ENCODE measurements around the gene FGFR4.

FGFR4 gene

GRCh38 chr5:177132136-177133095 lies 45.7 kb downstream of the FGFR4 start:
- no peak for TF ChIP-seq REST (IDR thresholded peaks at IDR 0.05; ENCODE audit: low read depth)
- TF ChIP-seq YY1 (IDR thresholded peaks at IDR 0.05; ENCODE audit: low read depth), result peak; percentile 57; the same call in 1 of the 2 replicates

GRCh38 chr5:177133096-177133852 lies 46.6 kb downstream of the FGFR4 start, which contains the start of gene NSD1:
Gene NSD1 (plus strand): TSS chr5:177133773. CDS start chr5:177135104, 1,331 bp downstream.
- TF ChIP-seq REST (IDR thresholded peaks at IDR 0.05; ENCODE audit: low read depth), result no peak
- no peak for TF ChIP-seq EP300 (IDR thresholded peaks at IDR 0.05; ENCODE audit: borderline replicate concordance)
- 0 out of 2 replicates have a peak, but pooled peaks have one; percentile 48 for TF ChIP-seq ZBTB7A (IDR thresholded peaks at IDR 0.05; ENCODE audit: low read depth)
- peak; percentile 58; the same call in 1 of the 2 replicates for TF ChIP-seq MAX (IDR thresholded peaks at IDR 0.05)

GRCh38 chr5:177133853-177134696 lies 47.4 kb downstream of the FGFR4 start:
- TF ChIP-seq ZBTB7A (IDR thresholded peaks at IDR 0.05; ENCODE audit: low read depth), result 0 out of 2 replicates have a peak, but pooled peaks have one; percentile 43
- TF ChIP-seq MAX (IDR thresholded peaks at IDR 0.05), result no peak; the same call in 1 of the 2 replicates
- TF ChIP-seq TAF1 (IDR thresholded peaks at IDR 0.05; ENCODE audit: low read depth), result peak; percentile 51; the same call in 1 of the 2 replicates
- peak; percentile 84 for TF ChIP-seq YY1 (IDR thresholded peaks at IDR 0.05; ENCODE audit: low read depth)

GRCh38 chr5:177134697-177135225 lies 48.0 kb downstream of the FGFR4 start:
- TF ChIP-seq YY1 (IDR thresholded peaks at IDR 0.05; ENCODE audit: low read depth) (0 out of 2 replicates have a peak, but pooled peaks have one; percentile 51), RAD21 (IDR thresholded peaks at IDR 0.05; ENCODE audit: low read depth) (no peak), NFIC (IDR thresholded peaks at IDR 0.05) (no peak), EP300 (IDR thresholded peaks at IDR 0.05; ENCODE audit: borderline replicate concordance) (no peak)

- TF ChIP-seq TCF12 (IDR thresholded peaks at IDR 0.05; ENCODE audit: low read depth), result no peak
- no peak for TF ChIP-seq TEAD4 (IDR thresholded peaks at IDR 0.05)
- TF ChIP-seq REST (IDR thresholded peaks at IDR 0.05; ENCODE audit: low read depth), result no peak
- no peak for TF ChIP-seq RAD21 (IDR thresholded peaks at IDR 0.05; ENCODE audit: low read depth)
- no peak for TF ChIP-seq CEBPB (IDR thresholded peaks at IDR 0.05)
- TF ChIP-seq NFIC (IDR thresholded peaks at IDR 0.05), result no peak
- no peak for TF ChIP-seq ZBTB7A (IDR thresholded peaks at IDR 0.05; ENCODE audit: low read depth)
- no peak for TF ChIP-seq USF1 (IDR thresholded peaks at IDR 0.05)
- no peak for TF ChIP-seq FOXM1 (IDR thresholded peaks at IDR 0.05; ENCODE audit: borderline replicate concordance, low read depth)
- TF ChIP-seq YY1 (IDR thresholded peaks at IDR 0.05; ENCODE audit: low read depth), result no peak
- no peak for TF ChIP-seq MAX (IDR thresholded peaks at IDR 0.05)
- TF ChIP-seq EP300 (IDR thresholded peaks at IDR 0.05; ENCODE audit: borderline replicate concordance), result no peak
- no peak for TF ChIP-seq CREB1 (IDR thresholded peaks at IDR 0.05; ENCODE audit: low read depth)
- TF ChIP-seq TAF1 (IDR thresholded peaks at IDR 0.05; ENCODE audit: low read depth), result no peak
- no peak for TF ChIP-seq EGR1 (IDR thresholded peaks at IDR 0.05)
Measured at GRCh38 chr5:177140312-177140711, 53.6 kb downstream of the FGFR4 start.

All from Ishikawa (cell line).